Activated naive CD8-positive, alpha-beta T cell treated with anti-CD3 and anti-CD28 coated beads, Interleukin-2, amount 10 ng/mL, durations not matched to agents 7 days and 5 days (primary cell): ENCODE measurements around the gene EYA3. TPM values are rescaled to one million over a fixed set of nuclear protein-coding genes. Genes with fewer than 3 reads are reported as not detected.

Source experiments
- ATAC-seq: fragments of 150-1000 bp; cut with Tn5 transposase; one replicate; pipeline ENCODE4 v1.10.0; 2021; ENCODE audit warnings: low read depth, moderate library complexity
- POLR2A ChIA-PET: fragments of 350-600 bp; sonication (Branson Sonifier 250); formaldehyde crosslinking; loops from one replicate; lab custom pipeline; 2021; ENCODE audit warnings: antibody characterized with exemption; lab: Charles Lee
- DNase-seq: peaks from one replicate; pipeline ENCODE4 v3.0.0; 2021
- H3K27ac Mint-ChIP-seq: one replicate; pipeline ENCODE4 v1.8.0; 2022; ENCODE audit warnings: mild to moderate bottlenecking, mixed read lengths
- H3K27me3 Mint-ChIP-seq: one replicate; pipeline ENCODE4 v1.8.0; 2022; ENCODE audit warnings: mild to moderate bottlenecking, moderate library complexity, mixed read lengths
- H3K36me3 Mint-ChIP-seq: one replicate; pipeline ENCODE4 v1.8.0; 2021; ENCODE audit warnings: mild to moderate bottlenecking, mixed read lengths
- H3K4me1 Mint-ChIP-seq: one replicate; pipeline ENCODE4 v1.8.0; 2021; ENCODE audit warnings: mixed read lengths
- H3K4me3 Mint-ChIP-seq: one replicate; pipeline ENCODE4 v1.8.0; 2022; ENCODE audit warnings: mild to moderate bottlenecking, moderate library complexity, mixed read lengths
- H3K9me3 Mint-ChIP-seq: one replicate; pipeline ENCODE4 v1.8.0; 2021; ENCODE audit warnings: mixed read lengths
- total RNA-seq, 2 experiments: library from RNA; stranded (reverse); gene quantifications; one replicate each; pipeline ENCODE4 v1.2.3, GENCODE V29; 2021

The EYA3 gene
- total RNA-seq, 2 experiments from 2014 or later = 27.0 to 27.3 TPM

DNA sequence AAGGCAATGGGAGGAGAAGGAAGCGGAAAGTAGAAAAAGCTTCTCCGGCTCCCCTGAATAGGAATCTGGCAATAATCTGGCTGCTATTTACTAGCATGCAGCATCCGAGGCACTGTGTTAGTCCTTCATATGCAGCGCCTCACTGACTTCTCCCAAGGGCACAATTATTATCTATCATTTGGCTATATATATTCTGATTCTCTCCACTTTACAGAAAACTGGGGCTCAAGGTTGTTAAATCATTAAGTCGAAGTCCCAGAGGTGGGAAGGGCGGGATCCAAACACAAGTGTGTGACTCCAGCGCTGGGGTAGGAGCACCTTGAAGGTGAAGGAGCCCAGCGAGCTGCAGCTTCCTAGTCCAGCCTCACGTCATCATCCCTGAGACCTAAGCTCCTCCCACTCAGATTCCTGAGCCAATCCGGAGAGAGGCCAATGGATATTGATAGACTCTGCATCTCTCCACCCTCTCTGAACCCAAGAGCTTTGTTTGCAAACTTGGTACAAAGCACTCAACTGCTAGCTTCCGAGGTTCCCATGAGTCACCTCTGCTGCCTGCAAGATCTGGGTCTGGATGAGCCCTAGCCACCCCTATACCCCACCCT is 16.6 kb upstream of the EYA3 start:
- POLR2A ChIA-PET = interaction anchor here (0.5 kb wide), 1 partner anchor 68 kb away, joined by 4 read pairs; no protein-coding TSS in a partner anchor
- Mint-ChIP-seq H3K4me3 (no peak overlapping the region), H3K27ac (no peak overlapping the region), H3K36me3 (no peaks in the 10 kb centered on the region), H3K4me1 (no peaks in the 10 kb centered on the region), H3K27me3 (peaks cover 14% of the 10 kb centered on the region), H3K9me3 (no peaks in the 10 kb centered on the region)
- ATAC-seq = no peak
- no peak for DNase-seq

DNA sequence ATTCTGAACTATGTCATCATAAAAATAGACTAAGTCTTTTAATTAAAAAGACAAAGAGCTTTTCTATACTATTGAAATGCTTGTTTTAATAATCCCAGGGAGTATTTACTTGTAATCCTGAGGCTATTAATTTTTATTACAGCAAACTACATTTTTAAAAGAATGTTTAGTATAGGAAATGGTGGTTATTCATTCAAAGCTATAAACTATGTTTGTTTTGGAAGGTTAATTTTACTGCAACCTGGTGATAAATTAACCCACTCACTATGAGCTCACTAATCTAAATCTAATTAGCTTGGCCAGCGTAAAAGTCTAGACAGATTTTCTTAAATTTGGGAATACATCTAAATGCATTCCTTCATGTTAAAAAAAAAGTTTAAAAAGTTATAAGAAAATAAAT is 13.8 kb upstream of the EYA3 start:
- DNase-seq (no peak), ATAC-seq (no peak)
- POLR2A ChIA-PET = no interaction called here
- no peaks in the 10 kb centered on the region for H3K36me3 Mint-ChIP-seq
- H3K4me1 Mint-ChIP-seq = no peaks in the 10 kb centered on the region
- H3K9me3 Mint-ChIP-seq = no peaks in the 10 kb centered on the region
- peaks cover 16% of the 10 kb centered on the region for H3K27me3 Mint-ChIP-seq
- H3K27ac Mint-ChIP-seq = no peak overlapping the region
- H3K4me3 Mint-ChIP-seq = no peak overlapping the region

DNA sequence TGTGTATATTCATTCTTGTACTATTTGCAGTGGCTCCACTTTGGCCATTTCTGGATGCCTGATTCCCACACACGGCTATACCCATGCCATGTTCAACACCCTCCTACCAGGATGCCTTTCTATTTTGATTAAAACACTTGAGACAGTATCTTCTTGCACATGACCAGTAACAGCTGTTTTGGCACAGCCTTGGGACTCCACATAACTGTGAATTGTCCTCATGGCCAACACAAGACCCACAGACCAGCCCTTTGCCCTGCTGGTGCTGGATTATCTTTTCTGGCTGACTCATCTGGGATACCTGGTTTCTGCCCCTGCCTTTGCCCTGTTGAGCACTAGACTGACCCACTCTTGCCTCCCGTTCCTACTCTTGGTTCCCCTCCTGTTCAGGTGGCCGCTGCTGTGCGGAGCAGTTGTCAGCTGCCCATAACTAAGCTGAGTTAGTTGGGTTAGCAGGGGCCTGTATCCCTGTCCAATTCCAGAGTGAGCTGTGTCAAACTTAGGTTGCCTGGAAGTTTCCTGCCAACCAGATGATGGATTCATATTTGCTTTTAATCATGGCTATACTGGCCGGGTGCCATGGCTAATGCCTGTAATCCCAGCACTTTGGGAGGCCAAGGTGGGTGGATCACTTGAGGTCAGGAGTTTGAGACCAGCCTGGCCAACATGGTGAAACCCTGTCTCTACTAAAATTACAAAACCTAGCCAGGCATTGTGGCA is 10.8 kb upstream of the EYA3 start:
- Mint-ChIP-seq H3K4me3 (no peak overlapping the region), H3K4me1 (peaks cover 2% of the 10 kb centered on the region), H3K27ac (no peak overlapping the region), H3K36me3 (no peaks in the 10 kb centered on the region), H3K27me3 (peaks cover 28% of the 10 kb centered on the region), H3K9me3 (no peaks in the 10 kb centered on the region)
- DNase-seq (no peak), ATAC-seq (no peak)
- POLR2A ChIA-PET = no interaction called here

DNA sequence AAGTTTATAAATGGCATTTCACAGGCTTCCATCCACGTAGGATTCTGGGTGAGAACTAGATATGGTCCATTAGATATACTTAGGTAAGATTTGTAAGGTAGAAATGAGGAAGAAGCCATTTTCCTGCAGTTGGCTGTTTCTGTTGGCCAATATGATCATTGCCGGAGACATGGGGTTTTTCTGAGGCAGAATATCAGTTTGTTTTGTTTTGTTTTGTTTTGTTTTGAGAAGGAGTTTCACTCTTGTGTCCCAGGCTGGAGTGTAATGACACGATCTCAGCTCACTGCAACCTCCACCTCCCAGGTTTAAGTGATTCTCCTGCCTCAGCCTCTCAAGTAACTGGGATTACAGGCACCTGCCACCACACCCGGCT is 8.7 kb upstream of the EYA3 start:
- Mint-ChIP-seq H3K4me3 (no peak overlapping the region), H3K4me1 (peaks cover 2% of the 10 kb centered on the region), H3K36me3 (no peaks in the 10 kb centered on the region), H3K9me3 (no peaks in the 10 kb centered on the region), H3K27me3 (peaks cover 30% of the 10 kb centered on the region), H3K27ac (no peak overlapping the region)
- DNase-seq (no peak), ATAC-seq (no peak)
- POLR2A ChIA-PET = no interaction called here

DNA sequence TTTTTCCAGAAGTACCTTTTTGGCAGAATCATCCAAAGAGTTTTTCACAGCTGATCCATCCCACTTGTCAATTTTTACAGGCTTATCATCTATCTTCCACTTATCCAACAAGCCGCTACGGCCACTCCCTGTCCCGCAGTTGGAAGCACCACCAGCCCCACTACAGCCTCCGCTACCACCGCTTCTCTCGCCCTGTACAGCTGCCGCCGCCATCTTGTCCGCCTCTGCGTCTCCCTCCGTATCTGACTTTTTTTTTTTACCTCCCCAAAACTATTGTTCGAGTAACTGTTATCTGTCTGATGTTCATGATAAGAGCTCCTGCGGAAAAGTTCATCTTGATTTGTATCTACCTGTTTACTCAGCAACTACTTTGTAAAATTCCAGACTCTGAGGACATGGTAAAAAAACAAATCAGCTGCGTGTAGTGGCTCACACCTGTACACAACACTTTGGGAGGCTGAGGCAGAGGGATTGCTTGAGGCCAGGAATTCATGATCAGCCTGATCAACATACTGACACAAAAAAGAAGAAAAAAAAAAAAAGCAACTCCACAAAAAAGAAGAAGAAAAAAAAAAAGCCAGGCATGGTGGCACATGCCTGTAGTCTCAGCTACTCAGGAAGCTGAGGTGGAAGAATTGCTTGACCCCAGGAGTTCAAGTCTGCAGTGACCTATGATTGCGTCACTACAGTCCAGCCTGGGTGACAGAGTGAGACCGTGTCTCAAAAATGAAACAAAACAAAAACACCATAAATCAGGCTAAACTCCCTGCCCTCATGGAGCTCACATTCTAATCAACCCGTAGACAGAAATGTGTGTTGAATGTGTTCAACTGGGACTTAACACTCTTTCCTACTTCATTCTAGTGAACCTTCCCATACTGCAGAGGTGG is 8.0 kb upstream of the EYA3 start:
- no peak overlapping the region for H3K4me3 Mint-ChIP-seq
- ATAC-seq (no peak), DNase-seq (no peak)
- no peak overlapping the region for H3K27ac Mint-ChIP-seq
- H3K36me3 Mint-ChIP-seq = no peaks in the 10 kb centered on the region
- no peaks in the 10 kb centered on the region for H3K9me3 Mint-ChIP-seq
- peaks cover 30% of the 10 kb centered on the region for H3K27me3 Mint-ChIP-seq
- POLR2A ChIA-PET = no interaction called here
- H3K4me1 Mint-ChIP-seq = peaks cover 4% of the 10 kb centered on the region

DNA sequence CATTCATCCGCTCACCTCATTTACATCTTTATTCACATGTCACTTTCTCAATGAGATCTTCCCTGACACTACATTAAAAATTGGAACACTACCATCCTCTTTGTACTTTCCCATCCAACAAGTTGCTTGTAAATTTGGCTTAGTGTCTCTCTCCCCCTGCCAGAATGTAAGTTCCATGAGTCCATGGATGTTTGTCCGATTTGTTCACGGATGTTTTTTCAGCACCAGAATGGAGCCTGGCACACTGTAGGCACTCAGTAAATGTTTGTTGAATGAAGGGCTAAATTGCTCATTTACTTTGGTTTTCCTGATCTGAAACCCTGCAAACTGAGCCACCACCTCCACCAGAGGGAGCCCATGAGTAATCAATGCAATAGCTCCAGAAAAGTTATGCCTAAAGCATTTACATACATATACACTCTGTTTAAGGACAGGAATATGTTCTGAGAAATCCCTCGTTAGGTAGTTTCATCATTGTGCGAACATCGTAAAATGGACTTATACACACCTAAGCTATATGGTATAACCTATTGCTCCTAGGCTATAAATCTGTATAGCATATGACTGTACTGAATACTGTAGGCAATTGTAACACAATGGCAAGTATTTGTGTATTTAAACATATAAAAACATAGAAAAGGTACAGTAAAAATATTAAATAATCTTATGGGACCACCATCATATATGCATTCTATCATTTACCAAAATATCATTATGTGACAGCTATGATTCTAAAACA is 2.8 kb upstream of the EYA3 start:
- POLR2A ChIA-PET = interaction anchor here (0.6 to 1.7 kb wide), 5 partner anchors 78 to 169 kb away, joined by 3 to 6 read pairs (median 3); no protein-coding TSS in a partner anchor
- Mint-ChIP-seq H3K27me3 (peaks cover 23% of the 10 kb centered on the region), H3K9me3 (no peaks in the 10 kb centered on the region), H3K4me3 (peak overlapping the region; percentile 1), H3K4me1 (peaks cover 21% of the 10 kb centered on the region), H3K27ac (peak overlapping the region; percentile 60), H3K36me3 (peaks cover 1% of the 10 kb centered on the region)
- DNase-seq (peak; percentile 72), ATAC-seq (peak; percentile 5)

DNA sequence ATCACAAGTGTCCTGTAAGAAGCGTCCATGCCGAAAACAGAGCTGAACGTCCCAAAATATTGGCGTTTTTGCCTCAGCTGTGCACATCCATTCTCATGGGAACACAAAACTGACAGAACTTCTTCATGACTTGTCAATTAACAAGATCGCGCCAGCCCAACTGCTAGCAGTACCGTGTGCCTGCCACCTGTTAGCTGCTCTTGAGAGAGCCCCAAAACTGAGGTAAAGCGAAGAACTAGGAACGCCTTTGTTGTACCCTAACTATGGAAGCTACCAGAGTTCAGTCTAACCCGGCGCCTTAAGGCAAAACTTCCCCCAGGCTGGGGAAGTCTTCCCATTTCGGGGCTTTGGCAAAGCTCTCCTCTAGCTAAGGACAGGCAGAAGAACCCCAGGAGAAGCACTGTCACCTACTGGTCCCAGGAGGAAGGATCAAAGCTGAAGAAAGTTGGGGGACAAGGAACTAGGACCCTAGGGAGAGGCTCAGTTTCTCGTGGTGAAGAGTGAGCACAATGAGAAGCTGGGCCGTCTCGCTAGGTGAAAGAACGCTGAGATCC is 719 bp downstream of the EYA3 start:
- peaks cover 35% of the 10 kb centered on the region for H3K4me1 Mint-ChIP-seq
- peak overlapping the region; percentile 94 for H3K27ac Mint-ChIP-seq
- DNase-seq (peak; percentile 47), ATAC-seq (peak; percentile 7)
- POLR2A ChIA-PET = interaction anchor here (0.7 to 2.0 kb wide), 12 partner anchors 23 to 418 kb away, joined by 3 to 12 read pairs (median 4); partner anchors contain the start of genes ATP5IF1, RCC1 and XKR8
- H3K27me3 Mint-ChIP-seq = peaks cover 1% of the 10 kb centered on the region
- no peaks in the 10 kb centered on the region for H3K9me3 Mint-ChIP-seq
- H3K36me3 Mint-ChIP-seq = peaks cover 1% of the 10 kb centered on the region
- H3K4me3 Mint-ChIP-seq = peak overlapping the region; percentile 92

DNA sequence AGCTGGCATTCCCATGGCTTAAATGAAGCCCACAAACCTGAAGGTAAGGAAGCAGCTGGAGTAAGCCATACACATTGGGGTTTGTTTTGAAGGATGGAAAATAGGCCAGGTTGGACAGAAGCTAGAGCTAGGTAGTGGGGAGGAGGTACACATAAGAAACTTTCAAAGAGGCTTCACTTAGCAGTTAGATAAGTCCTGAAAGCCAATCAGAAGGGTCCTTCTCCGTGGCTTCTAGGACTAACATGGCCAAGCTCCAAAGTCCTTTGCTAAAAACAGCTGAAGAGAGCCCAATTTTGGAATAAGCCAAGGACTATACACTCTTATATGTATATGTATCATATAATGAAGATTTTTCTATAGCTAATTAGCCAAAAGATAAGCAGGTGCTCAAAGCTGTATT is 1.8 kb downstream of the EYA3 start:
- POLR2A ChIA-PET = no interaction called here
- Mint-ChIP-seq H3K27me3 (no peaks in the 10 kb centered on the region), H3K27ac (no peak overlapping the region), H3K4me1 (peaks cover 34% of the 10 kb centered on the region), H3K9me3 (no peaks in the 10 kb centered on the region), H3K4me3 (peak overlapping the region; percentile 92), H3K36me3 (peaks cover 1% of the 10 kb centered on the region)
- DNase-seq (no peak), ATAC-seq (no peak)

DNA sequence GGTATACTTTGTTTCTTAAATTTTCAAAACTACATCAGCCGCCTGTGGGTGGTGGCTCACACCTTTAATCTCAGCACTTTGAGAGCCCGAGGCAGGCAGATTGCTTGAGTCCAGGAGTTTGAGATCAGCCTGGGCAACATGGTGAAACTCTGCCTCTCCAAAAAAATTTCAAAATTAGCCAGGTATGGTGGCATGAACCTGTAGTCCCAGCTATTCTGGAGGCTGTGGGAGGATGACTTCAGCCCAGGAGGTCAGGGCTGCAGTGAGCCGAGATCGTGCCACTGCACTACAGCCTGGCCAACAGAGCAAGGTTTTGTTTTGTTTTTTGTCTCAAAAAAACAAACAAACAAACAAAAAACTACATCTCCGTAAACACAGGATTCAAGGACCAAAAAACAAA is 3.3 kb downstream of the EYA3 start:
- Mint-ChIP-seq H3K4me1 (peaks cover 25% of the 10 kb centered on the region), H3K27ac (no peak overlapping the region), H3K4me3 (no peak overlapping the region), H3K36me3 (peaks cover 1% of the 10 kb centered on the region), H3K9me3 (no peaks in the 10 kb centered on the region), H3K27me3 (no peaks in the 10 kb centered on the region)
- ATAC-seq = no peak
- POLR2A ChIA-PET = no interaction called here
- DNase-seq = no peak

DNA sequence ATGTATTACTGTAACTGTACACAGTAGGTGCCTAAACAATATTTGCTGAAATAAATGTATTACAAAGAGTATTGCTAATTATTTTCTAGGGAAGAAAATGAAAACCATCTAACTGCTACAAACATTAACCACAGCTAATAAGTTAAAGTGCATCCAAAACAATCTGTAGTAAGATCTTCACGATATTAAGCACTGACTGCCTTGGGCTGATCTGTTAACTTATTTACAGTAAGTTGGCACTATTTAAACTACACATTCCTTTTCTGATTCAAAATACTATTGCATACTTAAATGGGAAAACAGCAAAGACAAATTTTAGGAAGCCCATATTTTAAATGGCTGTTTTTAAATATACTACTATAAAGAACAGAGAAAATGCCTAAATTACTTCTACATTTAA is 4.5 kb downstream of the EYA3 start:
- DNase-seq = no peak
- H3K36me3 Mint-ChIP-seq = peaks cover 4% of the 10 kb centered on the region
- H3K9me3 Mint-ChIP-seq = no peaks in the 10 kb centered on the region
- peaks cover 24% of the 10 kb centered on the region for H3K4me1 Mint-ChIP-seq
- no peak for ATAC-seq
- POLR2A ChIA-PET = no interaction called here
- H3K4me3 Mint-ChIP-seq = no peak overlapping the region
- H3K27me3 Mint-ChIP-seq = no peaks in the 10 kb centered on the region
- H3K27ac Mint-ChIP-seq = no peak overlapping the region

DNA sequence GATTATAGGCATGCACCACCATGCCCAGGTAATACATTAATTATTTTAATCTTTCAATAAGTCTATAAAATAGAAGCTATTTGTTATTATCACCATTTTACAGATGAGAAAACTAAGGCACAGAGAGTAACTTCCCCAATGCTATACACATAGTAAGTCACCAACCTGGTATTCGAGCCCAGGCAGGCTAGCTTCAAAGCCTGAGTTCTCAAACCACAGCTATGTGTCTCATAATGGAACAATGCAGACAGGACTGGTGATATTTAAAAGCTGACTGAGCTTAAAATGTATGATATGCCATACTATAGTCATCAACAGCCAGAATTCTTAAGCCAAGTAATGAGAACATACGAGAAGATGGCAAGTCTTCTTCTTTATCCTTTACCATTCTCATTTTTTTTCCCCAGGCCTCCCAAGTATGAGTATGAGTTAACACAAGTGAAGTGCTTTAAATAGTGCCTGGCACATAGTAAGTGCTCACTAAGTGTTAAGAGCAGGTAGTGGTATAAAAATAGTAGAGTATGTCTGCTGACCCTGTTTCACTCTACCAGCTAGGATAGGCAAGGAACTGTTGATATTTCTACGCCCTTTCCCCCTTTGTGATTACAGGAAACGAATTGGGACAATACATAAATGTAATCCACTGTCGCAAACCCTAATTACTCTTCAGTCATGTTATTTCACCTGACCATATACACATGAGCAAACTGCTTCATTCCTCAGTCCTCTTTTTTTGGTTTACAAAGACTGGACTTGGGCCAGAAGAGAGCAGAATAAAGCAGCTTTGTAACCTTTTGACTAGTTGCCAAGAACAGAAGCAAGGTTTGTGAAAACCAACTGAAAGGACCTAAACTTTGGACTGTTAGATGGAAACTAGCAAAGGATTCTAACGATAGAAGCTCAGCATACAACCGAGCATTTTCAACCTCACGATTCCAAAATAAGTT is 9.5 kb downstream of the EYA3 start:
- DNase-seq = no peak
- Mint-ChIP-seq H3K9me3 (no peaks in the 10 kb centered on the region), H3K4me1 (peaks cover 17% of the 10 kb centered on the region), H3K27me3 (no peaks in the 10 kb centered on the region), H3K27ac (no peak overlapping the region), H3K36me3 (peaks cover 7% of the 10 kb centered on the region), H3K4me3 (no peak overlapping the region)
- no peak for ATAC-seq
- POLR2A ChIA-PET = no interaction called here

DNA sequence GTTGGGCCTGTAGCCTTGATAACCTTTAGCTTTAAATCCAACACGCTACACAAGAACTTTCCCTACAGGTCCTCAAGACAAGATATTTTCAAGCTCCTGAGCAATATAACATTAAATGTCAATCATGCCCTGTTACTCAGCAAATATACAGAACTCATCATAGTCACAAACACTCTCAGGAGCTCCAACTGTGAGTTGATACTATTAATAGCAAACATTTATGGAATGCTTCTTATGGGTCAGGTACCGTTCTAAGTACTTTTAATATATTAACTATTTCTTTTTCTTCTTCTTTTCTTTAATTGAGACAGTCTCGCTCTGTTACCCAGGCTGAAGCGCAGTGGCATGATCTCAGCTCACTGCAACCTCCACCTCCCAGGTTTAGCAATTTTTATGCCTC is 10.1 kb downstream of the EYA3 start:
- Mint-ChIP-seq H3K36me3 (peaks cover 8% of the 10 kb centered on the region), H3K4me3 (no peak overlapping the region), H3K27me3 (no peaks in the 10 kb centered on the region), H3K27ac (no peak overlapping the region), H3K4me1 (peaks cover 16% of the 10 kb centered on the region), H3K9me3 (no peaks in the 10 kb centered on the region)
- DNase-seq (no peak), ATAC-seq (no peak)
- POLR2A ChIA-PET = no interaction called here
